GM19239 (cell line): ENCODE results near the gene RC3H2.
A peak's percentile ranks its signal among the peaks of the same experiment; 100 is the strongest.
"Not testable (repeated sequence)": the region's sequence is repeated elsewhere in the genome, so short reads cannot be mapped to it uniquely, and the experiment has no call there.

Experiments used
- DNase-seq: peaks from one replicate; pipeline ENCODE4 v3.0.0; 2011; ENCODE audit warnings: low spot score; ENCODE audit not compliant: insufficient read length
- FAIRE-seq: peaks from 2 replicates; lab custom pipeline; 2011; peaks lifted over from hg19 to GRCh38; lab: Jason Lieb, UNC

The RC3H2 gene

DNA sequence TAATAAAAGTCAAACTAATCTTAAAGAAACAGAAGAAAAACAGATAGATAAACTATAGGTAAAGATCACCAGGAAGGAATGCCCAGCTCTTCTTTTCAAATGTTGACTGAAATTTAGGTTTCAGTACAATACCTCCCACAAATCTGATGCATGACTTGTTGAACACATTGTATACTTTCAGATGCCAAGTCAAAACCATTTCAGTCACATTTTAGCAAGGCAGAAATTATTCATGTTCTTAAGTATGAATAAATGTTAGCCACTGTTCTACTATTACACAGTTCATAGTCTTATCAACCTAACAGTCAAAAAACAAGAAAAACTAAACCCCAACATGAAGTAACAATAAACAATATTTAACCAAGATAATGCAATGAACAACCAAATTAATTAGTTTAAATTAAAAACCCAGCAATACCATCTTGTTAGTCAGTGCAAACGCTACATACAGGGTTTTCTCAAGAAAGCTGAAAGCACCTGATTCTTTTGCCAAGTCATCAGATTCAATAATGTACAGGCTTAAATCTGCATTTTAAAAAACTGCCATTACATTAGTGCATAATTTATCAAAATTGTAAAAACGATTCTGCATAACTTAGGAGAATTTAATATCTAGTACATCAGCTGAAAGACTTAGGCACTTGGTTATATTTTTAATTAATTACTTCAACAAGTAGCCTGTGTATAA is 56.8 kb downstream of the RC3H2 start:
- FAIRE-seq (no peak), DNase-seq (no peak)

DNA sequence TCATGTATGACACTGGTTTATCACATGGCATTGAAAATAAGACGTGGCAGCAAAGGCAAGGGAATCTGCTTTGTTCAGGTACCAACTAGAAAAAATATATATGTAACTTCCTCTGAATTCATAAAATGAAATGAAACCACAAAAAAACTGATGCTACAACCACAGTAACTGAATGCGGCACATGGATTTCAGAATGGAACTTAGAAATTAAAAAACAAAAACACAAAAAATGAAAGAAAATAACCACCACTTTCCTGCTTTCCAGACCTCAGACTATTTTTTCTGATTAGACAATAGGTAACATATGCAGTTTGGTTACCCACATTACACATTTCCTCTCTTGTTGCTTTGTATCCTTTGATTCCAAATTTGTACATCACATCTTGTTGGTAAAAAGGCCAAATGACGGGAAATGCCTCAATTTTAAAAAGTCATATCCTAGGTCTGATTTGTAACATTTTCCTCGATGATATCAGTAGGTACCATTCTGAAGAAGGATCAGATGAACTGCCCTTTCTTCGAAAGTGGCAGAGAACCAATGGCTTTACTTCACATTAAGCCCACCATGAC is 58.7 kb downstream of the RC3H2 start:
- FAIRE-seq: no peak

DNA sequence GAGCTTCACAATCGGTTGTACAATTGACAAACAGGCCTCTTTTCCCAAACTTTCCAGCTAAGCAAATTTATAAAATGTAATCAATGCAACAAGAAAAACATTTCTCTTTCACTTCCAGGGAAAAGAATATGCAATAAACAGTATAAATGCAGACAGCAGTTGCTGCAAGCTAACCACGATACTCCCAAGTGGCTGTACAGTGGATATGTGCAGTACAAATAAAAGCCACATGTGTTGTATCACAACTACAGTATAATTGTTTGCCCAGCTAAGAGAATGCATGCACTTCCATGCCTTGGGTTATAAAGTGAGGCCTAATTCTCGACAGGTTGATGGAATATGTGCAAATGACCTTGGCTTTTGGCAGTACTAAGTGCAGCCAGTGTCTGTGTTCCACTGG is 60.0 kb downstream of the RC3H2 start:
- no peak for FAIRE-seq

More for the DNA sequence above, 58.7 kb downstream of the RC3H2 start:
- DNase-seq: no peak

DNA sequence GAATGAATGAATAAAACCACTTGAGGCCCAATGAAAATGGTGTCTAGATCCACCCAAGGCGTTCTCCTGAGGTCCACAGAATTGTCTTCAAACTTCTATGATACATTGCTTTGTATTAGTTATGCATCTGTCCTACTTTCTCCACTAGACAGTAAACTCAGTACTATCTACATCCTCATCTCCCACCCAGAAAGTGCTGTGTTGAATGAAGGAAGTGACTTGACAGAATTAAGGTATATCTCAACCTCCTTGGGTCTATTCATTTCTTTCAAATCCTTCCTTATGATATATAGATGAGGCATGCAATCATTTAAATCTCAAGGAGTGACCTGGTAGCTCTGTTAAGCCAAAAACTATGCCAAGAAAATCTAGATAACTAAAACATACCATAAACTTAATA is 61.0 kb downstream of the RC3H2 start:
- no peak for FAIRE-seq
- DNase-seq: no peak

More for the DNA sequence above, 60.0 kb downstream of the RC3H2 start:
- DNase-seq: no peak

DNA sequence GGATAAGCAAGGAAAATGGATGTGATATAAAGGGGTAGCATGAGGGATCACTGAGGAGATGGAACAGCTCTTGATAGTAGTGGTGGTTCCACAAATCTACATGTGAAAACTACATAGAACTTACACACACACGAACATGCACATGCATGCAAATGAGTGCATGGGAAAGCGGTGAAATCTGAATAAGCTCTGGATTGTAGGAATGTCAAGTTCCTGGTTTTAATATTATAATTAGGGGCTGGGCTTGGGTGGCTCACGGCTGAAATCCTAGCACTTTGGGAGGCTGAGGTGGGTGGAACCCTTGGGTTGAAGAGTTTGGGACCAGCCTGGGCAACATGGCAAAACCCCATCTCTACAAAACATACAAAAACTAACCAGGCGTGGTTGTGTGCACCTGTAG is 63.7 kb downstream of the RC3H2 start:
- FAIRE-seq: no peak
- no peak for DNase-seq

DNA sequence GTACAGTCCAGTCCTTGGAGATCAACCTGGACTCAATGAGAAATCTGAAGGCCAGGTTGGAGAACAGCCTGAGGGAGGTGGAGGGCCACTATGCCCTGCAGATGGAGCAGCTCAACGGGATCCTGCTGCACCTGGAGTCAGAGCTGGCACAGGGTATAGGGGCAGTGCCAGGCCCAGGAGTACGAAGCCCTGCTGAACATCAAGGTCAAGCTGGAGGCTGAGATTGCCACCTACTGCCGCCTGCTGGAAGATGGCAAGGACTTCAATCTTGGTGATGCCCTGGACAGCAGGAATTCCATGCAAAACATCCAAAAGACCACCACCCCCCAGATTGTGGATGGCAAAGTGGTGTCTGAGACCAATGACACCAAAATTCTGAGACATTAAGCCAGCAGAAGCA is 66.7 kb downstream of the RC3H2 start:
- DNase-seq, FAIRE-seq: not testable (repeated sequence)

DNA sequence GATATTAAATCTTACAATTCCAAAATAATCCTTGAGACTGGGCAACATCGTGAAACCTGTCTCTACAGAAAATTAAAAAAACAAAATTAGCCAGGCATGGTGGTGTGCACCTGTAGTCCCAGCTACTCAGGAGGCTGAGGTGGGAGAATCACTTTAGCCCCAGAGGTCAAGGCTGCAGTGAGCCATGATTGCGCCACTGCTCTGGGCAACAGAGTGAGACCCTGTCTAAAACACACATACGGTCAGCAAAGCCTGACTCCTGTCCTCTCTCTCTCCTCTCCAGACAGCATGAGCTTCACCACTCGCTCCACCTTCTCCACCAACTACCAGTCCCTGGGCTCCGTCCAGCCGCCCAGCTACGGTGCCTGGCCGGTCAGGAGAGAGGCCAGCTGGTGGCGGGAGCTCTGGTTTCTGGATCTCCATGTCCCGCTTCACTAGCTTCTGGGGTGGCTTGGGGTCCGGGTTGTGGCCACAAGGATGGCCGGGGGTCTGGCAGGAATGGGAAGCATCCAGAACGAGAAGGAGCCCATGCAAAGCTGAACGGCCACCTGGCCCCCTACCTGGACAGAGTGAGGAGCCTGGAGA is 67.8 kb downstream of the RC3H2 start:
- DNase-seq: no peak
- FAIRE-seq: no peak

DNA sequence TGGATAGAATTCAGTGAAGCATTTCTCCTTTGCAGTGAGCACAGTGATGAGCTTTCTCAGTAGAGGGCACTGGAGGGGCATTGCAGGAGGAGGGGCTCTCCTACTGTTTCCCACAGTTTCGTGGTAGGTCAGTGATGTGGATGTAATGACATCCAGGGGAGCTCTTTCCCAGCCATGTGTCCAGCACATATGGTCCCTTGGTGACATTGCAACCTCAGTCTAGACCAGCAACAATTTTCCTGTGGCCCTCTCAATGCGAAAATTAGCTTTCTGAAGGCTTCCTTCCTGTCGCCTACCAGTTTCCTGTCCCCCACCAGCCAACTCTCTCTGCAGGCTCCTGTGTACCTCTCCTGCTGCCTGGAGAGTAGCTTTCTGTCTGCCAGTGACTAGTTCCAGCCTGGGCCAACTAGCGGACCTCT is 69.8 kb downstream of the RC3H2 start:
- no peak for FAIRE-seq

DNA sequence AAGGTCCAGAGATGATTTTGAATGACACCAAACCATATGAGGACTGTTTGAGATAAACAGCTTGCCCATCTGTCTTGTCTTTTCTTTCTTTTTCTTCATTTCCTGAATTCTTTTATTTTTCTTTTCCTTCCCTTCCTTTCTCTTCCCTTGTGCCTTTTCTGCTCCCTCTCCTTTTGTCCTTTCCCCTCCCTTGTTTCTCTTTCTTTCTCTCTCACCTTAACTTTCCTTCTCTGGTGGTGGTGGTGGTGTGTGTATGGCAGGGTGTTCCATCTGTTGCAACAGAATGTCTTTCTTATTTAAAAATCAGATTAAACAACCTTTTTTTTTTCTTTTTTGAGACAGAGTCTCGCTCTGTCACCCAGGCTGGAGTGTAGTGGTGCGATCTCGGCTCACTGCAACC is 73.0 kb downstream of the RC3H2 start:
- no peak for FAIRE-seq
- no peak for DNase-seq

More for the DNA sequence above, 69.8 kb downstream of the RC3H2 start:
- DNase-seq: peak; percentile 20

DNA sequence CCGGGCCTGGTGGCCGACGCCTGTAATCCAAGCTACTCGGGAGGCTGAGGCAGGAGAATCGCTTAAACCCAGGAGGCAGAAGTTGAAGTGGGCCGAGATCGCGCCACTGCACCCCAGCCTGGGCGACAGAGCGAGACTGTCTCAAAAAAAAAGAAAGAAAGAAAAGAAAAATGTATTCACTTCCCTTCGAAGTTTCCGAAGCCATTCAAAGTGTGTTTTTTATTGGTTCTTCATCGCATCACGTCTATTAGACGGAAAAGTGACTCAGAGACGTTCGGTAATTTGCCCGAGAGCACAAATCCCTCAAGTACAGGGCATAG is 76.2 kb downstream of the RC3H2 start:
- FAIRE-seq: not testable (repeated sequence)

DNA sequence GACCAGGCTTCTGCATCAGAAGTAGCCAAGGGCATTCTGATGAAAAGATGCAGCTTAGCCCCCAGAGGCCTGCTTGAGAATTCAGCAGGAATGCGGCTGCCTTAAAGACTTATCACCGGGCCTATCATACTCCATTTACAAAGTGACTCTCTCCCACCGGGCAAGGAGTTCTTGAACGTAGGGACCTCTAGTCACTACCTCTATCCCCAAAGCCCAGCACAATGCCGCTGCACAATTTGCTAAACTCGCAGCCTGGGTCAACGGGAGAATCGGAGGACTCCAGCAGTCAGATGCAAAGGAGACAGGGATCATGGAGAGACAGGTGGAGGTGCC is 77.4 kb downstream of the RC3H2 start:
- FAIRE-seq: peak; percentile 58
- DNase-seq: no peak

More for the DNA sequence above, 76.2 kb downstream of the RC3H2 start:
- not testable (repeated sequence) for DNase-seq

DNA sequence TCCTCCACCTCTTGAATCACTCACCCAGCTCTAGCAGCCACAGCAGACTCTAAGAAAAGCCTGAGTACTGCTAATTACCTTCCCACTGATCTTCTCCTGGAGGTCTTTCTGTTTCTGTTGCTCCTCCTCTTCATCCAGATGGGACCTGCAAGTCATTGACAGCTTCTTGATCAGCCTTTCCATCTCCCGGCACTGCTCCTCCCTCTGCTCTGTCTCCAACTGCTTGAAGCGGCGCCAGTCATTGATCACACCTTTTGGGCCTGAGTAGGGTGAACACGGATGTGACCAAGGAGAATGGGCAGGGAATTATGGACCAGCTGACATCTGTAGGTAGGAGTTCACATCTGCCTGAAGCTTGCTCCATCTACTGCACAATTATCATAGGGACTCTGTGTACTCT is 82.2 kb downstream of the RC3H2 start:
- FAIRE-seq (no peak), DNase-seq (no peak)

DNA sequence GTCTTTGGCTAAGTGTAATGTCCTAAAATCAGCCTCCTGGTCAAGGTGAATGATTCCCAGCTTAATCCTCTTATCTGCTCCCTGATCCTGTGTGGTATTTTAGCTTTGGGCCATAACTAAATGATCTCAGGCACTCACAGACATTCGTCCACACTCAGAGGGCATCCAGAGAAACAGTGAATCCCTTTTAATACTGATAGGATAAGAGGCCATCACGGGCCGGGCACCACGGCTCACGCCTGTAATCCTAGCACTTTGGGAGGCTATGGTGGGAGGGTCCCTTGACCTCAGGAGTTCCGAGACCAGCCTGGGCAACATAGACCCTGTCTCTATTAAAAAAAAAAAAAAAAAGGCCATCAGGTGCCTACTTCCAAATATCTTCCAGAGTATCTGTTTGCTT is 83.1 kb downstream of the RC3H2 start:
- no peak for DNase-seq
- FAIRE-seq: no peak

DNA sequence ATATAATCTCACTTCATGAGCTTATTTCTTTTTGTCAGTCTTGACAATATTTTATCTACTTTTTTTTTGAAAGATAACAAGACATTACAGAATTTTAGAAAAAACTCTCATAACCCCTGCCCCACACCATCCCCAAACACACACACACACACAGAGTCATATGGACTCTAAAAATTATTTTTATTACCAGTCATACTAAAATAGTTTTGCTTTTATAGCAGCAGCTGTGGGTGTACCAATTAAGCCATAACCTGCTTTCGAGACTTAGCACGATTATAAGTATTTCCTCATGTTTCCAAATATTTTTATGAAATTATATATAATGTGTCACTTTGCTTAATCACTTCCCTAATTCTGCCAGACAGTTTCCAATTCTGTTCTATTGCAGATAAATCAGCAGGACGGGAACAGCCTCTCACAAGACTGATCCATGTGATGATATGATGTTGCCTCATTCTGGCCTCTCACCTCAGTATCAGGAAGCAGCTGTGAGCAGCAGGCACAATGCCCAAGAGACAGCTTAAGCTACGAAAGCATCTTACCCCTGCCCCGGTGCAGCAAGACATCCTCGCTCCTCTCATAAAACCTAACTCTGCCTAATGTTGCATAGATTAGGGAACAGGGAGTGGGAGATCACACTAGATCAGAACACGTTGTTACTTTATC is 83.7 kb downstream of the RC3H2 start:
- no peak for DNase-seq

DNA sequence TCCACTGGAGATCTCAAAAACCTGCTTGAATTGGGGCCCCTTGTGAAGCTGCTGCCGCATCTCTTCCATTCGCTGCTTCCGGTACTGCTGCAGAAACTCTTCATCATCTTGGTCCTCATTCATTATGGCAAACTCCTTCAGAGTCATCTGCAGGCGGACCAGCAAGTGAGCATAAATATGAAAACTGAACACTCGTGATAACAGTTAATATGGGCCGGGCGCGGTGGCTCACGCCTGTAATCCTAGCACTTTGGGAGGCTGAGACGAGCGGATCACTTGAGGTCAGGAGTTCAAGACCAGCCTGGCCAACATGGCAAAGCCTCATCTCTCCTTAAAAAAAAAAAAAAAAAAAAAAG is 84.7 kb downstream of the RC3H2 start:
- DNase-seq (no peak), FAIRE-seq (no peak)

More for the DNA sequence above, 83.7 kb downstream of the RC3H2 start:
- no peak for FAIRE-seq

DNA sequence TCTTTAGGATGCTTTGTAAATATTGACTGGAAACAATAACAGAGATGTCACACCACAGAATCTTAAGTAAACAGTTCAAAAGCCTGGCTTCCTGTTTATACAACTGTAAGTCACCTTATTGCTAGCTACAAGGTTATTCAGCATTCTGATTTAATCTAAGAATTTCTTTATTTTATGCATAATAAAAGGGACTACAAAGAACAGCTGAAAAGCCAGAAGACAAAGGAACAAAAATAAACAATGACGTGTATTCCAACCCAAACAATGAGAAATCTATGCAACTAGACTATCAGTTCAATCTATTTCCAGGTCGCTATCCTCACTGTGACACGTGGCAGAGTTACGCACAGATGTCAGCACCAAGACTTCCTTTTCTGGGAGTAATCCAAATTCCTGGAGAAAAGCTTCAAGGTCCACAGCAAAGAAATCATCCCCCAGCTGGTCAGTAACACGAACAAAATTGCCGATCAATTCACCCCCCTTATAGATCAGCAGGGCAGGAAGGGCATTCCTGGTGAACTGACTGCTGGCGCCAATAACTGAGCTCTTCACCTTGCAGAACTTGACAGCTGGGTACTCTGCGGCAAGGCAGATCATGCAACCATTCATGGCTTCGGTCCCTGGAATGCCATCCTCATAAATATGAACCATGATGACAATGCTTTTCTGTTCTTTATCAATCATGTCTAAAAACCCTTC is 85.2 kb downstream of the RC3H2 start:
- FAIRE-seq (no peak), DNase-seq (no peak)

DNA sequence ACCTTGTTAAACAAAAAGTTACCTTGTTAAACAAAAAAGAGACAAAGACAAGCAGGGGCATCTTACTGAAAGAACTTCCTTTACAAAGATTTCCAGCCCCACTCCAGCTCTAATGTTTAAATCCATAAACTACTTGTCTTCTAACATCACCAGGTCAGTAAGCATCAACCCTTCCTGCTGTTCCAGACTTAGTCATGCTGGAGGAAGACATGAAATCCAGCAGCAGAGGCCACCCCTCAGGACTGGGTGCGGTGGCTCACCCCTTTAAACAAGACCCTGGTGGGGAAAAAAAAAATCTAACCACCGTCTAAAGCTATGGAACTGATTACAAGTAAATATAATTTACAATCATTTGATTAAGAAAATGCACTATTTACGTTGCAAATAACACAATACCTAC is 85.8 kb downstream of the RC3H2 start:
- FAIRE-seq: no peak

DNA sequence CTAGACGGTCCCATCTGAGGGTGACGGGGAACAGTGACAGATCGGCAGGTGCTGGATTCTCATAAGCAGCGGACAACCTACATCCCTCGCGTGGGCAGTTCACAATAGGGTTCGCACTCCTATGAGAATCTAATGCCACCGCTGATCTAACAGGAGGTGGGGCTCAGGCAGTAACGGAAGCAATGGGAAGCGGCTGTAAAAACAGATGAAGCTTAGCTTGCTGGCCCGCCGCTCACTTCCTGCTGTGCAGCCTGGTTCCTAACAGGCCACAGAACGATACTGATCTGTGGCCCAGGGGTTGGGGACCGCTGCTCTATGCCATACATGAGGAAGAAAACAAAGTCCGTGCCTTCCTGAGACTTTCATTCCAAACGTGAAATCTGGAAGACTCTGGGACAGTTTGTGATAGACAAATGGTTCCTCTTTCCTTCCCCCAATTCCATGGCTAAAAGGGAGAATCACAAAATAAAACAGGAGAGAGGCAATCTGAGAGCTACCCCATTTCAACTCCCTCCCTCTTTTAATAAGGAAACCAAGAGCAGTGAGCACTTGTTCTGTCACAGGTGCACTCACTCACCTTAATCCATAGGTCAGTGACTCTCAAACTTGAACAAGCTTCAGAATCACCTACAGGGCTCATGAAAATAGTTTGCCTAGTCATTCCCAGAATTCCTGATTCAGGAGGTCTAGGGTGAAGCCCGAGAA is 88.8 kb downstream of the RC3H2 start:
- no peak for FAIRE-seq
- DNase-seq: no peak

More for the DNA sequence above, 85.8 kb downstream of the RC3H2 start:
- DNase-seq: no peak

DNA sequence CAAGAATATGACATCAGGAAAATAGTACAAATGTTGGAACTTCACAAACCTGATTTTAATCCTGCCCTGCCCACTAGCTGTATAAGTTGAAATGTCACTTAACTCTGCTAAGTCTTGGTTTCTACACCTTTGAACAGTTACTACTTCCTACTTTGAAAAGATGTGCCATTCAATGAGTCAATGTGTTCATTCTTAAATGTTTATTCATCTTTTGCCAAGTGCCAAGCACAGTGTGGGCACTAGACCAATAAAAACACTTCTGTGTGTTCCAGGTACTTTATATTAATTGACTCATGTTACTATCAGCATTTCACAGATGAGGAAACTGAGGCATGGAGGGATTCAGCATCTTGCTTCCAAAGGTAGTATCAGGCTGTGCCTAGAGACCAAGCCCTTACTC is 89.6 kb downstream of the RC3H2 start:
- DNase-seq: no peak
- FAIRE-seq: no peak

DNA sequence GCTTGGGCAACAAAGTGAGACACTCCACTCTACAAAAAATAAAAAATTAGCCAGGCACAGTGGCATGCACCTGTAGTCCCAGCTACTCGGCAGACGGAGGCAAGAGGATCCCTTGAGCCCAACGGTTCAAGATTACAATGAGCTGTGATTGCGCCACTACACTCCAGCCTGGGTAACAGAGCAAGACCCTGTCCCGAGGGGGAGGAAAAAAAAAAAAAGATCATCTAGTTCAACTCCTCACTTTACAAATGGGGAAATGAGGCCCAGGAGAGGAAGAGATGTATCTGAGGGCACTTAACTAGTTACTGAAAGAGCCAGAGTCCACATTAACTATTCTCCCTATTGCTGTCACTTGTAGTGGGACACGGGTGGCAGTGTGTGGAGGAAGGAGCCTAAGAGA is 90.6 kb downstream of the RC3H2 start:
- FAIRE-seq: no peak

More for the DNA sequence above, 90.6 kb downstream of the RC3H2 start:
- no peak for DNase-seq
